ACHN (cell line): ENCODE data around the gene ANKRD40CL.
"Not testable (repeated sequence)": the region's sequence is repeated elsewhere in the genome, so short reads cannot be mapped to it uniquely, and the experiment has no call there.

Experiments used
- DNase-seq: peaks from one replicate; pipeline ENCODE4 v3.0.0-alpha.2; 2015
- in situ Hi-C: cut with HindIII; loops from 2 replicates; pipeline ENCODE4 v1.10.0; 2017; ENCODE audit warnings: low sequenced_read_pairs, low pct_ligation_motif_present, low pct_unique_long_range_greater_than_20kb

Gene ANKRD40CL

GRCh38 chr17:50767446-50767845, at the start of gene ANKRD40CL:
Gene ANKRD40CL (minus strand): TSS chr17:50767518. CDS start chr17:50766913, 605 bp downstream.
- in situ Hi-C loops = no loop called here
- no peak for DNase-seq

DNA sequence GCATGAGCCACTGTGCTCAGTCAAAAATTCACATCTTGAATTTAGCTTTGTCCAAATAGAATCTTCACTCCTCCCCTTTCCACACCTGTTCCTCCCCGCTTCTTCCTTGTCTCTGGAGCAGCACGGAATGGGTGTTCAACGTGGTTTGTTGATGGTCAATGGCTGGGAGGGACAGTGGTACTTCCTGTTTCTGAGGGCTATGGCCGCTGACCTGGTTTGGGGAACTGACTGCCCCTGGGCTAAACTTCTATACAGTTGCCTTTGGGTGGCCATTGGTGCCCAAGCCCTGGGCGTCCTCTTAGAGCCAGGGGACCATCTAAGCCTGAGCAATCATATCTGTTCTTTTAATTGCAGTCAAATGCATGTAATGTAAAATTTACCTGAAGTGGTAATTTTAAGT, 49.0 kb upstream of the ANKRD40CL start:
- in situ Hi-C loops = no loop called here
- no peak for DNase-seq

DNA sequence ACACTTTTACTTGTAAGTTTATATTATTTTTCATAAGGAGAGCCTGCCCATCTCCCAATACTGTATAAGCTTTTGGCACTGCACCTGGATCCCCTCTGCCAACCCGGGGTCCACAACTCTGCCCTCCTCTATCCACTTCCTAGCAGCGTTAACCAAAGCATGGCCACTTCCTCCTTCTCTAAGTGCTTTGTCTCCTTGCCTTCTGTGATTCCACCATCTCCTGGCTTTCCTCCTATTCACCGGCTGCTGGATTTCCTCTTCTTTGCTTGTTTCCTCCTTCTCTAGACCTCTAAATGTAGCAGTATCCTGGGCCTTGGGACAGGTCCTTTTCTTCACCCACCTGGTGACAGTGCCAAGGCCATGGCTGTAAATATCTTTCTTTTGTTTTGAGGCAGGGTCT, 48.1 kb upstream of the ANKRD40CL start:
- DNase-seq = no peak
- in situ Hi-C loops = no loop called here

- DNase-seq = no peak
- in situ Hi-C loops = no loop called here
Observed at GRCh38 chr17:50813583-50813982, 46.3 kb upstream of the ANKRD40CL start.

DNA sequence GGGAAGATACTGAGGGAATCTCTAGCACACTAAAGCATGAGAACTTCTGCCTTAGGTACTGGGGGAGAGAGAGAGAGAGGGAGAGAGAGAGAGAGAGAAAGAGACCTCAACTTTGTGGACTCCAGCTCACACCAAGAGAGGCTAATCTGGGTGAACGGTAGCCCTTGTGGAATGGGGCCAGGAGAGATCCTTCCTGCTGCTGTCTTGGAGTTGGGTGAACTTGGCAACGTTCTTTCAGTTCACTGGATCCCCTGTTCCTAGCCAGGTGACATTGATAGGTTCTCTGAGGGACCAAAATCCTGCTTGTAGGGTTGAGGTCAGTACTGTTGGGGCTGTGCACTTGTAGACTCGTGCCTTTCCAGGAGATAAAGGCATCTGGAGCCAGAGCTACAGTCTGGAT, 41.6 kb upstream of the ANKRD40CL start:
- DNase-seq = no peak
- in situ Hi-C loops = no loop called here

- DNase-seq = no peak
- in situ Hi-C loops = no loop called here
Observed at GRCh38 chr17:50808413-50808812, 41.1 kb upstream of the ANKRD40CL start.

DNA sequence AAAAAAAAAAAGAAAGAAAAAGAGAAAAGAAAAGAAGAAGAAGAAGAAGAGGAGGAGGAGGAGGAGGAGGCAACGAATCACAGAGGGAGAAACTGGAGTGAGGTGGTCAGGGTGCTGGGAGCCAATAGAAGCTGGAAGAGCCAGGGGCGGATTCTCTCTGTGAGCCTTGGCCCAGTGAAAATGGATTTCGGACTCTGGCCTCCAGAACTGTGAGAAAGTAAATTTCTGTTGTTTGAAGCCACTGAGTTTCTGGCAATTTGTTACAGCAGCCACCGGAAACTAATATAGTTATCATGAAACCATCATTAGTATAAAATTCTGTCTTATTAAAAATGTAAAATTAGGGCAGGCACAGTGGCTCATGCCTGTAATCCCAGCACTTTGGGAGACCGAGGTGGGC, 40.4 kb upstream of the ANKRD40CL start:
- in situ Hi-C loops = no loop called here
- no peak for DNase-seq

DNA sequence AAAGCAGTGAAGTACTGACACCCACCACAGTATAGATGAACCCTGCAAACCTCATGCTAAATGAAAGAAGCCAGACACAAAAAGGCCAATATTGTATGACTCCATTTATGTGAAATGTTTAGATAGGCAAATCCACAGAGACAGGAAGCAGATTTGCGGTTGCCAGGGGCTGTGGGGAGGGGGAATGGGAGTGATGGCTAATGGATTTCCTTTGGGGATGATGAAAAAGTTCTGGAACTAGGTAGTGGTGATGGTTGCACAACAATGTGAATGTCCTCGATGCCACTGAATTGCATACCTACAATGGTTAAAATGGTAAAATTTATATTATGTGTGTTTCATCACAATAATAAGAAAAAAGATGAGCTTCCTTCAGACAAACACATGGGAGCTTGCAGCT, 39.7 kb upstream of the ANKRD40CL start:
- DNase-seq = no peak
- in situ Hi-C loops = no loop called here

DNA sequence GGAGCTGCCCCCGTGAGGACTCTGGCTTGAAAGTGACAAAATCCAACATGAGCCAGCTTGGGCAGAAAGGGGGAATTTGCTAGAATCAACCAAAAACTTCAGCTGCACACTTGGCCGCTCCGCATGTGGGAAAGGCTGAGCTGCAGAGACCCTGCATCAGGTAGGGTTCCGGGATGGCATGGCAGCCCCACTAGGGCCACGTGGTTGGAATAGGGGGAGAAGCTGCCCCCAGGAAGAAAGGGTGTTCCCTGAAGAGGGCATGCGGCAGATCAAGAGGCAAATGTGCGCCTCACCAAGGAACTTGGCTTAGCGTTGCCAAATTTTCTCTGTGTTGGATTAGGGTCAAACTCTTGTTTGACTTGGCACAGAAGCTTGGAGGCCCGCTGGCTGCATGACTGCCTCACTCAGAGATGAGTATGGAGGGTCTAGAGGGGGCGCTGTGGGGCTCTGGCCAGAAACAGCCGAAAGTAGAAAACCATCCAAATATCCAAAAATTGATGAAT, 38.9 kb upstream of the ANKRD40CL start:
- in situ Hi-C loops = no loop called here
- DNase-seq = no peak

DNA sequence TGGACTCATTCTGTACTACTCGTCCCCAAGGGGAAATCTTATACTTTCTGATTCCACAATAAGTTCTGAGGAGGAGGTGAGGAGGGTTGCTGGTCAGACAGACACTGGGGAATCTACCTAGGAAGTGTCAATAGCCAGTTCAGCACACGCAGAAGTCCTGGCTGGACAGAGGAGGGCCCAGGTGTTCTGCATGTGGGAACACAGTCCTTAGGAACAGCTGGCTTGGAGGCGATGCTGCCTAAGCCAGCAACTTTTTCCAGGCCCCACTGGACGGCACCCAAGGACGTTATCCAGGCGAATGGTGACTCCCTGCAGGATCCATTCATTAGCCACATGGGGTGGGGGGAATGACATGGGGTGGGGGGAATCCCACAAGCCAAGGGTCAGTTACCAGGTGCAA, 38.2 kb upstream of the ANKRD40CL start:
- DNase-seq = no peak
- in situ Hi-C loops = no loop called here

DNA sequence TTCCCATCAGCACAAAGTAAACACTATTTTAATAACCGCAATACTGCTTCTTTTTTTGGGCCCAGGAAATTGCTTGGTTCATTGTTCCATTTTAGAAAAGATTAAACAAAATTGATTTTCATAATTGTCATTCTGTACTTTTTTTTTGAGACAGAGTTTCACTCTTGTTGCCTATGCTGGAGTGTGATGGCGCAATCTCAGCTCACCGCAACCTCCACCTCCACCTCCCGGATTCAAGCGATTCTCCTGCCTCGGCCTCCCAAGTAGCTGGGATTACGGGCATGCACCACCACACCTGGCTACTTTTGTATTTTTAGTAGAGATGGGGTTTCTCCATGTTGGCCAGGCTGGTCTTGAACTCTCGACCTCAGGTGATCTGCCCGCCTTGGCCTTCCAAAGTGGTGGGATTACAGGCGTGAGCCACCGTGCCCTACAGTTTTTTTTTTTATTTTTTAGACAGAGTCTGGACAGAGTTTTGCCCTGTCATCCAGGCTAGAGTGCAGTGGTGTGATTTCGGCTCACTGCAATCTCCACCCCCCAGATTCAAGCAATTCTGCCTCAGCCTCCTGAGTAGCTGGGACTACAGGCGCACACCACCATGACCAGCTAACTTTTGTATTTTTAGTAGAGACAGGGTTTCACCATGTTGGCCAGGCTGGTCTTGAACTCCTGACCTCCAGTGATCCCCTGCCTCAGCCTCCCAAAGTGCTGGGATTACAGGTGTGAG, 37.6 kb upstream of the ANKRD40CL start:
- DNase-seq, in situ Hi-C loops: not testable (repeated sequence)

DNA sequence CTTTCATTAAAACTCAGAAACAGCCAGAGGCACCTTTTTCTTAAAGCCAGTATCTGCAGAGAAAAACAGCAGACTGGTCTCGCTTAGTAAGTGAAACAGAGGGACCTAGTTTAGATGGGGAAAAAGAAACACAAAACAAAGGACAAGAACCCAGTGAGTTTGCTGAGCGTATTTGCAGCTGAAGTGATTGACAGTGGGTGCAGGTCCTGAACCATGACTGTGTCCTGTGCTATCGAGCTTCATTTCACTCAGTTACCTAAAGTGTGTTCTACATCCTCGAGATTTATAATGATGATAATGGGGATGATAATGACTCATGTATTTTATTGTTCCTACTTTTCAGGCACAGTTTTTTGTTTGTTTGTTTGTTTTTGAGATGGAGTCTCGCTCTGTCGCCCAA, 36.4 kb upstream of the ANKRD40CL start:
- no peak for DNase-seq
- in situ Hi-C loops = no loop called here

- DNase-seq = no peak
- in situ Hi-C loops = no loop called here
Observed at GRCh38 chr17:50802609-50803571, 35.6 kb upstream of the ANKRD40CL start.

DNA sequence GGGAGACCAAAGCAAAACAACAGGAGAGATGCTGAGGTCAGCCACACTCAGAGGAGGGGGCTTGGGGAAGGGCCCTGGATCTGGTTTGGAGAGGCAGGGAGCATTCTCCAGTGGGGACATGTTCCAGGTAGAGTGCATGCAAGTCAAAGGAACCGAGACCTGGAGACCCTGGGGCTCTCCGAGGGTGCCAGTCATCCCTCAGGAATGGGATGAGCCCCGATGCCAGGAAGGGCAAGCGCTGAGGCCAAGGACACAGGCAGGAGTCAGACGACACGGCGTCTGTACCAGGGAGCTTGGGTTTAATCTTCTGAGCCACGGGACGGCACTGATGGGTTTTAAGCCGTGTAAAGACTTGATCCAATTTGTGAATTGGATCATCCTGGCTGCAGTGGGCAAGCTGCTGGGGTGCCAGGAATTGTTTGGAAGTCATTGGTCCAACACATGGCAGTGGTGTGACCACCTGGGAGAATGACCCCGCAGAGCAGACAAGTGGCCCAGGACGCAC, 32.9 kb upstream of the ANKRD40CL start:
- DNase-seq = no peak
- in situ Hi-C loops = no loop called here

- DNase-seq = no peak
- in situ Hi-C loops = no loop called here
Observed at GRCh38 chr17:50799582-50799981, 32.3 kb upstream of the ANKRD40CL start.

- DNase-seq = no peak
- in situ Hi-C loops = no loop called here
Observed at GRCh38 chr17:50798424-50799288, 31.3 kb upstream of the ANKRD40CL start.

- in situ Hi-C loops = no loop called here
- DNase-seq = no peak
Observed at GRCh38 chr17:50797135-50797810, 30.0 kb upstream of the ANKRD40CL start.

- no peak for DNase-seq
- in situ Hi-C loops = no loop called here
Observed at GRCh38 chr17:50794361-50794760, 27.0 kb upstream of the ANKRD40CL start.
